Lung (tissue), 12 donors: ENCODE measurements around the gene NR2C2AP. TPM values are rescaled to one million over a fixed set of nuclear protein-coding genes. Genes with fewer than 3 reads are reported as not detected.

ENCODE experiments used
- ATAC-seq: fragments of 200-7000 bp; cut with Tn5 transposase; one replicate; pipeline ENCODE4 v1.9.1; 2020; ENCODE audit warnings: moderate number of reproducible peaks; ENCODE audit not compliant: insufficient read depth, low FRiP score
- DNase-seq, 3 donors: peaks; one replicate each; pipeline ENCODE4 v3.0.0-alpha.2; 2013 to 2017
- H3K27ac ChIP-seq, 2 donors: one replicate each; pipeline ENCODE4 v1.5.1; 2013; ENCODE audit warnings: mild to moderate bottlenecking in 2 of 2, moderate library complexity in 2 of 2, control low read depth in 1 of 2, inconsistent platforms in 1 of 2, low read depth in 1 of 2, low read length in 1 of 2
- H3K27me3 ChIP-seq, 3 donors: one replicate each; pipeline ENCODE4 v1.5.1; 2013; ENCODE audit warnings: low read length in 2 of 3; ENCODE audit not compliant: control insufficient read depth in 3 of 3, insufficient read depth in 3 of 3
- H3K36me3 ChIP-seq, 4 donors: one replicate each; pipeline ENCODE4 v1.5.1; 2013; ENCODE audit warnings: low read length in 4 of 4, mild to moderate bottlenecking in 1 of 4, moderate library complexity in 1 of 4; ENCODE audit not compliant: control insufficient read depth in 4 of 4, insufficient read depth in 4 of 4
- H3K4me1 ChIP-seq, 5 donors: one replicate each; pipeline ENCODE4 v1.5.1; 2013; ENCODE audit warnings: low read length in 5 of 5, mild to moderate bottlenecking in 2 of 5, moderate library complexity in 1 of 5; ENCODE audit not compliant: control insufficient read depth in 5 of 5, insufficient read depth in 5 of 5
- H3K4me3 ChIP-seq: one replicate; pipeline ENCODE4 v1.5.1; 2013; ENCODE audit warnings: mild to moderate bottlenecking, control low read depth, moderate library complexity
- H3K9ac ChIP-seq, 2 donors: one replicate each; pipeline ENCODE4 v1.5.1; 2013; ENCODE audit warnings: low read length in 2 of 2, control low read depth in 1 of 2; ENCODE audit not compliant: insufficient read depth in 1 of 2
- H3K9me3 ChIP-seq, 4 donors: one replicate each; pipeline ENCODE4 v1.5.1; 2013; ENCODE audit warnings: low read length in 3 of 4, mild to moderate bottlenecking in 1 of 4, moderate library complexity in 1 of 4; ENCODE audit not compliant: control insufficient read depth in 4 of 4, insufficient read depth in 3 of 4
- WGBS, 2 donors: extraction: QIAGEN DNeasy Blood & Tissue Kit; methylation state at CpG; one replicate each; pipeline ENCODE4 v1.1.7; 2013; 5-methylcytosine and 5-hydroxymethylcytosine counted together
- polyA plus RNA-seq, 2 donors: library from polyadenylated mRNA; stranded (reverse); fragments of 200-250 nt; gene quantifications; one replicate each; pipeline ENCODE4 v1.2.1, GENCODE V29; 2013
- total RNA-seq, 2 donors: library from RNA; depleted of rRNA in 1 of 2; stranded (reverse); fragments of >200 nt in 1 of 2; gene quantifications; one replicate each; pipeline ENCODE4 v1.2.1, GENCODE V29; 2014 to 2021
- TF ChIP-seq, protein P1 (sequence below): IDR thresholded peaks from 2 replicates; pipeline ENCODE4 v1.5.1; 2012; ENCODE audit warnings: mild to moderate bottlenecking; ENCODE audit errors: control extremely low read depth, extremely low read depth
- donor health status: control.
- donor health status: control.
- donor health status: Bipolar disorder and iron deficiency.
- donor health status: healthy.
- donor health status: DM: yes; HTN: yes; CAD: no.

The NR2C2AP gene
- total and polyA plus RNA-seq, 4 donors = 4.6 to 26.7 (median 21.2) TPM

- TF ChIP-seq, protein P1, sequence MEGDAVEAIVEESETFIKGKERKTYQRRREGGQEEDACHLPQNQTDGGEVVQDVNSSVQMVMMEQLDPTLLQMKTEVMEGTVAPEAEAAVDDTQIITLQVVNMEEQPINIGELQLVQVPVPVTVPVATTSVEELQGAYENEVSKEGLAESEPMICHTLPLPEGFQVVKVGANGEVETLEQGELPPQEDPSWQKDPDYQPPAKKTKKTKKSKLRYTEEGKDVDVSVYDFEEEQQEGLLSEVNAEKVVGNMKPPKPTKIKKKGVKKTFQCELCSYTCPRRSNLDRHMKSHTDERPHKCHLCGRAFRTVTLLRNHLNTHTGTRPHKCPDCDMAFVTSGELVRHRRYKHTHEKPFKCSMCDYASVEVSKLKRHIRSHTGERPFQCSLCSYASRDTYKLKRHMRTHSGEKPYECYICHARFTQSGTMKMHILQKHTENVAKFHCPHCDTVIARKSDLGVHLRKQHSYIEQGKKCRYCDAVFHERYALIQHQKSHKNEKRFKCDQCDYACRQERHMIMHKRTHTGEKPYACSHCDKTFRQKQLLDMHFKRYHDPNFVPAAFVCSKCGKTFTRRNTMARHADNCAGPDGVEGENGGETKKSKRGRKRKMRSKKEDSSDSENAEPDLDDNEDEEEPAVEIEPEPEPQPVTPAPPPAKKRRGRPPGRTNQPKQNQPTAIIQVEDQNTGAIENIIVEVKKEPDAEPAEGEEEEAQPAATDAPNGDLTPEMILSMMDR = no peak
- Histone ChIP-seq H3K9me3 (peaks cover 0 to 2% (median 0%) of the 10 kb centered on the region in 4 donors), H3K27me3 (no peaks in the 10 kb centered on the region), H3K4me1 (peaks cover 0 to 11% (median 0%) of the 10 kb centered on the region in 5 donors), H3K4me3 (peak overlapping the region; percentile 69), H3K27ac (no peak overlapping the region), H3K9ac (no peak overlapping the region), H3K36me3 (peaks cover 3 to 28% (median 12%) of the 10 kb centered on the region in 4 donors)
- no peak for ATAC-seq
- WGBS, 2 donors = 82 to 85% methylated on average over 19 of the region's 19 CpGs
- DNase-seq = no peak
These were observed 1.2 kb downstream of the NR2C2AP start for GRCh38 chr19:19201697-19202630.

GRCh38 chr19:19193926-19194325 lies 9.3 kb downstream of the NR2C2AP start:
- WGBS, 2 donors = 85 to 91% methylated on average over 5 of the region's 5 CpGs
- Histone ChIP-seq H3K9ac (no peak overlapping the region), H3K27ac (peak overlapping the region in 1 of 2 donors; percentile 1), H3K4me1 (peaks cover 0 to 15% (median 9%) of the 10 kb centered on the region in 5 donors), H3K9me3 (no peaks in the 10 kb centered on the region), H3K27me3 (no peaks in the 10 kb centered on the region), H3K4me3 (no peak overlapping the region), H3K36me3 (peaks cover 3 to 18% (median 13%) of the 10 kb centered on the region in 4 donors)
- no peak for ATAC-seq
- DNase-seq = no peak
- TF ChIP-seq, protein P1 = no peak

GRCh38 chr19:19192910-19193423 lies 10.2 kb downstream of the NR2C2AP start:
- DNase-seq (no peak), ATAC-seq (no peak)
- peaks cover 0 to 15% (median 9%) of the 10 kb centered on the region in 5 donors for H3K4me1 ChIP-seq
- 0% methylated on average over 22 of the region's 22 CpGs for WGBS, 2 donors
- H3K36me3 ChIP-seq = peaks cover 3 to 10% (median 9%) of the 10 kb centered on the region in 4 donors
- peak overlapping the region; percentile 43 to 76 for H3K27ac ChIP-seq
- H3K9me3 ChIP-seq = no peaks in the 10 kb centered on the region
- TF ChIP-seq, protein P1 = no peak
- H3K4me3 ChIP-seq = peak overlapping the region; percentile 41
- H3K9ac ChIP-seq = peak overlapping the region in 1 of 2 donors; percentile 87
- no peaks in the 10 kb centered on the region for H3K27me3 ChIP-seq
